GM19099 (cell line): ENCODE measurements around the gene MAFB.

ENCODE experiments used
- POLR2A ChIP-seq: IDR thresholded peaks from 3 replicates; pipeline ENCODE4 v1.6.1; 2011; ENCODE audit warnings: low read depth; ENCODE audit not compliant: insufficient read length; ENCODE audit errors: extremely low read depth

The MAFB gene

GRCh38 chr20:40658509-40658908 lies 30.5 kb downstream of the MAFB start:
- TF ChIP-seq POLR2A: no peak

DNA sequence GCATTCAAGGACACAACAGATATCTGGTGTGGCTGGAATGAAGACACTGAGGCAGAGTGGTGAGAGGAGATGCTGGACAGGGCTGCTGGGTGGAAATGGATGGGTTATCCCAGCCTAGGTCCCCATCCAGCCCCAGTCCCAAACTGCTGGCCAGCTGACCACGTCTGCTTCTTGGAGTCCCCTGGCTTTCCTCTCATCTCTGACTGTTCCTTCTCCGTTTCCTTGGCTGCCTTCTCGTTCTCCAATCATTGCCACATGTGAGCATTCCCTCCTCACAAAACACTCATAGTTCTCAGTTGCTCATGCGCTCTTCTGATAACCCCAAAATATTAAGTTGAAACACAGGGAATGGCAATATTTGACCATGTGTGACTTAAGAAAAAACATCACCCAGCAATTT lies 31.5 kb downstream of the MAFB start:
- TF ChIP-seq POLR2A: no peak

- TF ChIP-seq POLR2A: no peak
Measured at GRCh38 chr20:40655451-40655850, 33.6 kb downstream of the MAFB start.

GRCh38 chr20:40654876-40655275 lies 34.2 kb downstream of the MAFB start:
- no peak for TF ChIP-seq POLR2A

DNA sequence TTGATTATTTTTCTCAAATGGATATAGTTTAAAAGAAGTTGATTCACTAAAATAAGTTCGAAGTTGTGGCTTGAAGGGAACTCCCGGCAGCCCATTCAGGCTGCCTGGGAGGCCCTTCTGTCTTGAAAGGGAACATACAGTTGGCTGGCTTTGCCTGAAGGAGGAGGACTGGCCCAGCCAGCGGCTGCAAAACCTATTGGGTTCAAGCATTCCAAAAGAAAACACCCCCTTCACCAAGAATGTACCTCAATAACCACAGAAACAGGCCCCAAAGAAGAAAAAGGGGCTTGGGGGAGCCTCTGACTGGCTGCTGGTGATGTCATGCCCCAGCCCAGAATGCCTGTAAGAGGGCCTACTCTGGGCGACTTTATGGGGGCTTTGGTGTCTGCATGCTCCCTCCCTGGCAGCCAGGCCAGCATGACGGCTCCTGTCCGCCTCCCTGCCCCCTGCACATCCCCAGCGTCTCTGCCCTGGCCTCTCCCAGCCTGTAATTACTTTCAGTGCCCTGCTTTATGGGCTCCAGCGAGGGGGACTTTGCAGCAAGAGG lies 36.5 kb downstream of the MAFB start:
- no peak for TF ChIP-seq POLR2A

DNA sequence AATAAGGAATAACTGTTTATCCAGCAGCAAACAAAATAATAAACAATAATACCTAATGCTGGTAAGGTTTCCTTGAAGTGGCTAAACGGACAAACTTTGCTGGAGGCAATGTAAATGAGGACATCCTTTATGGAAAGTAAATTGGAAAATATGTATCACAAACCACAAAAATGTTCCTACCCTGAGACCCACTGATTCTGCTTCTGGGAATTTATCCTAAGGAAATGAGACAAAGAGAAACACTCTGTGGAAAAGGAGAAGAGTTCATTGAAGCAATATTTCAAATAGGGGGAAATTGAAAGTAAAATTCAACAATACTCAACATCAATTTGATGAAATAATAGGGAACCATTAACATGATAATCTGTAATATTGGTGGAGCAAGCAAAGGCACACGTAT lies 37.9 kb downstream of the MAFB start:
- TF ChIP-seq POLR2A: no peak

DNA sequence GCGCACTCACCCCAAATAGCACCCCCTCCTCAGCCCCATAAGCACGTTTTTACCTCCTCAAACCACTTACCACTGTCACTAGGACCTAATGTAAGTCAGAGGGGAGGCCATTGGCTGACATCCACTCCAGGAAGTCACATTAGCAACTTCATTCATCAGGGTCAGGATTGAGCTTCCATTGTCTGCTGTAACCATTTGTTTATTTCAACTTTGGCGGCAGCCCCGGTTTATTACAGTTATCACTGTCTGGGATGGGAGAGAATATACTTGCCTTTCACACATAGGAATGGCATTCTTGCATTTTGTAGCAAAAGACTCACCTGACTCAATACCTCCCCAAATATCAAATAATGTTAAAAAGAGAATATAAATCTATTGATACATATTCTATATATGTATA lies 38.3 kb downstream of the MAFB start:
- TF ChIP-seq POLR2A: no peak

DNA sequence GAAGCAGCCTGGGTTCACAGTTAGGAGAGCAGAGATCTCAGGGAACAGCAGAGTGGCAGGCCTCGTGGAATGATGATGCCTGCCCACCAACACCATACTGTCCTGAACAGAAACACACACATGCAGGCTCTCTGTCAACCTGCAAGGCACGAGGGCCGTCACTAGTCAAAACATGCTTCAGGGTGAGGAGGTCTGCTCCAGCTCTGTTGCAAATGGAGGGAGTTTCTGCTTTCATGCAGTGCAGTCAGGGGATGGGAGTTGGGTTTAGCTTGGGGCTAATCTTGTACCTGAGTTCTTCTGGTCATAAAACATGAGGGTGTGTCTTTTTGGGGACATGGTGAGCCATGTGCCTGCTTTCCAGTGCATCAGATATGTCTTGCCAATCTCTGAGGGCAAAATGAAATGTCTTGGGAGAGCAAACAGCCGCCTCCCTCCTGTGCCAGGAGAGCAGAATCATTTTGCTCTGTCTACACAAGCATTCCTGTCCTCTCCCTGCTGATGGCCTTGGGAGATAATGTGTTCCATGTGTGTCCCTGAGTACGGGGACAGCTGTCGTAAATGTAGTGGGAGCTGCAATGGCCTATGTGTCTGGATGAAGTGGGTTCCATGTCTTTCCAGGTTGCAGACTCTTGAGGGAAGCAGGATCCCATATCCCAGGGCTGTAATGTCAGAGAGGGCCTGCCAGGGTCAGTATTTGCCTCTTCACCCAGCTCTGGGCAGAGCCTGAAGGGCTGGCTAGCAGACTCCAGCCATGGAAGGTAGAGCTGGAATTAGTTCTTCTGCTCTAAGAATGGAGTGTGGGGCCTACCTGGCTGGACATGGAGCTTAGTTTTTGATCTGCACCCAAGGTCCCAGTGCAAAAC lies 40.6 kb downstream of the MAFB start:
- TF ChIP-seq POLR2A: no peak

DNA sequence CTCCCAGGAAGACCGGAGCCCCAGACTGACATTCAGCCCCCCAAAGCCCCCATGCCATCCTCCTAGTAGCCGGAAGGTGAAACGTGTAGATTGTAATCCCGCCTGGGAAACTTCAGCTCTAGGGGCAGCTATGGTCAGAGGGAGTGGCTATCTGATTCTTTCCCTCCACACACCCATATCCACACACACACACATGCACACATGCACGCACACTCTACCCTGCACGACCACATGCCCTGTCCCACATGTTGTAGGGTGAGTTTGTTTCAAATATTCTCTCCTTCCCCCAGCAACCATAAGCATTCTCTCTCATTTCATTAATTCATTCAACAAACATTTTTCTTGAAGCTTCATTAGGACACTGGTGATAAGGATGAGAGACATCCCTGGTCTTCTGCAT lies 42.2 kb downstream of the MAFB start:
- TF ChIP-seq POLR2A: no peak

GRCh38 chr20:40646361-40646760 lies 42.7 kb downstream of the MAFB start:
- no peak for TF ChIP-seq POLR2A

DNA sequence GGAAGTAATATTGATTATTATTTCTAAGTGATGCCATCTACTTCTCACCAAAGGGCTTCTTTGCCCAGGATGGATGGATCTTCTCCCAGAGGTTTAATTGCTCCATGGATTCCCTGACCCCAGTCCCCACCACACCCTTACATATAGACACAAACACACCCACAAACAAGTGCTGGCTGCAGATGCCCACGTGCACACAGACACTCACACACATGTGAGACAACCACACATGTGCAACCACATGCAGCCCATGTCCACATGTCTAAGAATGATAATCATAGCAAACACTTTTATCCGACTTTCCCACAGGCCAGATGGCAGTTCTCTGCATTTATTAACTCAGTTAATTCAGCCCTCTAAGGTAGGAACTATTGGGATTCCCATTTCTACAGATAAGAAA lies 44.2 kb downstream of the MAFB start:
- no peak for TF ChIP-seq POLR2A

GRCh38 chr20:40643891-40644290 lies 45.1 kb downstream of the MAFB start:
- no peak for TF ChIP-seq POLR2A

- TF ChIP-seq POLR2A: no peak
Measured at GRCh38 chr20:40641809-40642208, 47.2 kb downstream of the MAFB start.

DNA sequence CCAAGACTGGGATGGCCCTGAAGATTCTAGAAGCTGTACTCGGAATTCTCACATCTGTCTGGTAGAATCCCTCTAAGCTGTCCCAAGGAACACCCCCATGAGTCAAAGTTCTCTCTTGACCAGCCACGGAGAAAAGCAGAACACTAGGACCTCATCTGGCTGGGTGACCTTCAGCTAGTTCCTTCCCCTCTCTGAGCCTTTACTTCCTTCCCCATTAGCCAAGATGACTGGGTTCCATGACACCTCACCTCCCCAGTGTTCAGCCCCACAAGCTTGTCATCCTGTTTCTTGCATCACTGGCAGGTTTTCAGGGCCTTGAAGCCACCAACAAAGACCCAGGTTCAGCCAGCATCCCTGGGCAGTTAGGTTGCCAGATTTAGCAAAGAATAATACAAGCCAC lies 47.8 kb downstream of the MAFB start:
- no peak for TF ChIP-seq POLR2A

GRCh38 chr20:40640667-40641066 lies 48.4 kb downstream of the MAFB start:
- no peak for TF ChIP-seq POLR2A

- TF ChIP-seq POLR2A: no peak
Measured at GRCh38 chr20:40639676-40640355, 49.2 kb downstream of the MAFB start.
